Prostate gland (tissue), 2 donors: ENCODE results near the gene TRAPPC14. TPM values are rescaled to one million over a fixed set of nuclear protein-coding genes. Genes with fewer than 3 reads are reported as not detected.

Source experiments
- DNase-seq: peaks from one replicate; pipeline ENCODE4 v3.0.0-alpha.2; 2019; ENCODE audit warnings: low spot score
- H3K27ac ChIP-seq, 2 donors: fragments of 200-600 bp; sonication (generic); 2 replicates each; pipeline ENCODE4 v1.5.1; 2017 to 2019
- H3K27me3 ChIP-seq: fragments of 200-600 bp; sonication (generic); replicated peaks from 2 replicates; pipeline ENCODE4 v1.5.1; 2019; ENCODE audit not compliant: insufficient read depth
- H3K36me3 ChIP-seq, 2 donors: fragments of 200-600 bp; sonication (generic); 1 replicate in 1 of 2; 2 replicates in 1 of 2; pipeline versions ENCODE4 v1.5.1 to v1.8.1; 2017 to 2019
- H3K4me1 ChIP-seq: fragments of 200-600 bp; sonication (generic); replicated peaks from 2 replicates; pipeline ENCODE4 v1.5.1; 2019
- H3K4me3 ChIP-seq, 2 donors: fragments of 200-600 bp; sonication (generic); 2 replicates each; pipeline ENCODE4 v1.5.1; 2017 to 2019
- H3K9me3 ChIP-seq: fragments of 200-600 bp; sonication (generic); 2 replicates; pipeline ENCODE4 v1.5.1; 2017
- POLR2A ChIP-seq: fragments of 450-650 bp; IDR thresholded peaks from one replicate; pipeline ENCODE4 v1.6.1; 2016; ENCODE audit warnings: antibody characterized with exemption, mild to moderate bottlenecking
- POLR2AphosphoS5 ChIP-seq: sonication (generic); formaldehyde crosslinking; IDR thresholded peaks from one replicate; pipeline ENCODE4 v1.6.1; 2017; ENCODE audit warnings: antibody characterized with exemption
- WGBS: methylation state at CpG from one replicate; pipeline ENCODE4 v1.1.5; 2018; 5-methylcytosine and 5-hydroxymethylcytosine counted together
- intact Hi-C: fragments of 100-400 bp; cut with DNase I; formaldehyde crosslinking; loops from one replicate; pipeline ENCODE4 v1.14.2; 2022
- total RNA-seq, 2 donors: library from RNA; depleted of rRNA; stranded (reverse); fragments of >200 nt; gene quantifications; one replicate each; pipeline ENCODE4 v1.1.0, GENCODE V29; 2016
- TF ChIP-seq, protein P1 (sequence below), 4 experiments: fragments of 200-600 bp in 2 of 4; fragments of 450-650 bp in 2 of 4; sonication (generic) in 2 of 4; IDR thresholded peaks; 1 replicate in 3 of 4; 2 replicates in 1 of 4; pipeline ENCODE4 v1.5.1; 2016 to 2019; ENCODE audit warnings: antibody characterized with exemption in 4 of 4, mild to moderate bottlenecking in 2 of 4, moderate library complexity in 2 of 4

Gene TRAPPC14
- total RNA-seq, 2 donors from 2014 or later: 21.2 to 43.4 TPM

DNA sequence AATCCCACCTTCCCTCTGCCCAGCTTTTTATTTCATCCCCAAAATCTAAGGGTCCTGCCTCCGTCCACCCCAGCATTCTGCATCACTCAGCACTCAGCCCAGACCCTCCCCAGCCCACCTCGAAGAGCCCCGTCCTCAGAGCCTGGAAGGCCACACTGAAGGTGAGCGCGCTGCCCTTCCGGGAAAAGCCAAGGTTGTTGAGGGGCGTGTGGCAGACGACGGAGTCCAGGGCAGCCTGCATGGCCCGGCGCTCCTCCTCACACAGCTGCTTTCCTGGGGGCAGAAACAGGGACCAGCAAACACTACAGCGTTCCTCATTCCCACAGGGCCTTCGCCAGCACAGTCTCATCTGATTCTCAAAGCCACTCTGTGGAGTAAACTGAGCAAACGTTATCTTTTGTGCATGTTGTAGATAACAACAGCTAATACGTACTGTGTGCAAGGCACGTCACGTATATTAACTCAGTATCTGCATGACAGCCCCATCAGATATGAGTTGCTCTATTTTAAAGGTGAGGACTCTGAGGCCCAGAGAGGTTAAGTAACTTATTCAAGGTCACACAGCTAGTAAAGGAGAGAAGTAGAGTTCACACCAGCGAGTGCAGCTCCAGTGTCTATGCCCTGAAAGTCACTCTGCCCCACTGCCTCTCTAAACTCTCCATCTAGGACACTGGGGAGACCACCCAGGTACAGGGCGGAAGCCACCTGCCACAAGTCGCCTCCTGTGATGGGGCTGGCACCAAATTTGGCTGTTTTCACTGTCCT lies 2.8 kb downstream of the TRAPPC14 start:
- Histone ChIP-seq H3K4me1 (no peaks in the 10 kb centered on the region), H3K36me3 (peaks cover 0 to 4% of the 10 kb centered on the region in 2 donors), H3K4me3 (no peak overlapping the region), H3K9me3 (no peaks in the 10 kb centered on the region), H3K27ac (no peak overlapping the region), H3K27me3 (no peaks in the 10 kb centered on the region)
- 82% methylated on average over 20 of the region's 20 CpGs for WGBS
- TF ChIP-seq POLR2A: no peak
- TF ChIP-seq, protein P1, sequence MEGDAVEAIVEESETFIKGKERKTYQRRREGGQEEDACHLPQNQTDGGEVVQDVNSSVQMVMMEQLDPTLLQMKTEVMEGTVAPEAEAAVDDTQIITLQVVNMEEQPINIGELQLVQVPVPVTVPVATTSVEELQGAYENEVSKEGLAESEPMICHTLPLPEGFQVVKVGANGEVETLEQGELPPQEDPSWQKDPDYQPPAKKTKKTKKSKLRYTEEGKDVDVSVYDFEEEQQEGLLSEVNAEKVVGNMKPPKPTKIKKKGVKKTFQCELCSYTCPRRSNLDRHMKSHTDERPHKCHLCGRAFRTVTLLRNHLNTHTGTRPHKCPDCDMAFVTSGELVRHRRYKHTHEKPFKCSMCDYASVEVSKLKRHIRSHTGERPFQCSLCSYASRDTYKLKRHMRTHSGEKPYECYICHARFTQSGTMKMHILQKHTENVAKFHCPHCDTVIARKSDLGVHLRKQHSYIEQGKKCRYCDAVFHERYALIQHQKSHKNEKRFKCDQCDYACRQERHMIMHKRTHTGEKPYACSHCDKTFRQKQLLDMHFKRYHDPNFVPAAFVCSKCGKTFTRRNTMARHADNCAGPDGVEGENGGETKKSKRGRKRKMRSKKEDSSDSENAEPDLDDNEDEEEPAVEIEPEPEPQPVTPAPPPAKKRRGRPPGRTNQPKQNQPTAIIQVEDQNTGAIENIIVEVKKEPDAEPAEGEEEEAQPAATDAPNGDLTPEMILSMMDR (IDR thresholded peaks at IDR 0.05): no peak
- TF ChIP-seq POLR2AphosphoS5: no peak
- intact Hi-C loops: no loop called here
- no peak for DNase-seq

DNA sequence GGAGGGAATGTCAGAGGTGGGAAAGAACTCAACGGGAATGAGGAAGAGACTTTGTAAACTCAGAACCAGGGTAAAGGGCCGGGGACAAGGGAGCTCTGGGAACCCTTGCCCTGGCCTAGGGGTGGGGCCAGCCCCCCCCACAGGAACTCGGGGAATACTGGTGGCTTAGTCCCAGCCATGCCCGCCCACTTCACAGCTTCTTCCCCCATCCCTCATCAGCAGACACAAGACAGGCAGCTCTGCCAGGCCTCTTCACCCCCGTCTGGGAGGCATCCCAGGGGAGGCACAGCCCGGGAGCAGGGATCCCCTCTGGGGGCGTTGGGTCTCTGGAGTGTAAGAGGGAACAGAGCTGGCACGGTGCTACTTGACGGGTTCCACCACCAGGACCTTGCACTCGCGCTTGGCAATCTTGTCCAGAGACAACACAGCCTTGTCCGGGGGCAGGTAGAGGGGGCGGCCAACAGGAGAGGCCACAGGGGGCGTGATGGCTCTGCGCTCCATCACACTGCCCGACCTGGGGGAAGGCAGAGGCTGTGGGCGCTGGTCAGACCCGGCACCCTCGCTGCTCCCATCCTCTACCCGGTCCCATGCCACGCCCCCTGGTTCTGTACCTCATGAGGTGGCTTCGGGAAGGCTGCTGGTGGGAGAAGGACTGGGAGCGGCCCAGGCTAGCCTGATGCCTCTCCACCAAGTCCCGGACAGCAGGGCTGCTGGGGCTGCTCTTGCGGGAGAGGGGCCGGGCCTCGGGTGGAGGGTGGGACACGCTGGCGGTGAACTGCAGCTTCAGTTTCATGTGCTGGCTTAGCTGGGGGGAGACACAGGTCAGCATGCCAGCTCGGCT lies 3.7 kb downstream of the TRAPPC14 start:
- 71% methylated on average over 26 of the region's 30 CpGs for WGBS
- intact Hi-C loops: no loop called here
- H3K36me3 ChIP-seq: peaks cover 0 to 4% of the 10 kb centered on the region in 2 donors
- no peaks in the 10 kb centered on the region for H3K9me3 ChIP-seq
- no peak overlapping the region for H3K4me3 ChIP-seq
- peaks cover 4% of the 10 kb centered on the region for H3K4me1 ChIP-seq
- no peak for DNase-seq
- no peak overlapping the region for H3K27ac ChIP-seq
- H3K27me3 ChIP-seq: no peaks in the 10 kb centered on the region
- TF ChIP-seq POLR2A (no peak), POLR2AphosphoS5 (no peak)
- TF ChIP-seq, protein P1 (IDR thresholded peaks at IDR 0.05): no peak

DNA sequence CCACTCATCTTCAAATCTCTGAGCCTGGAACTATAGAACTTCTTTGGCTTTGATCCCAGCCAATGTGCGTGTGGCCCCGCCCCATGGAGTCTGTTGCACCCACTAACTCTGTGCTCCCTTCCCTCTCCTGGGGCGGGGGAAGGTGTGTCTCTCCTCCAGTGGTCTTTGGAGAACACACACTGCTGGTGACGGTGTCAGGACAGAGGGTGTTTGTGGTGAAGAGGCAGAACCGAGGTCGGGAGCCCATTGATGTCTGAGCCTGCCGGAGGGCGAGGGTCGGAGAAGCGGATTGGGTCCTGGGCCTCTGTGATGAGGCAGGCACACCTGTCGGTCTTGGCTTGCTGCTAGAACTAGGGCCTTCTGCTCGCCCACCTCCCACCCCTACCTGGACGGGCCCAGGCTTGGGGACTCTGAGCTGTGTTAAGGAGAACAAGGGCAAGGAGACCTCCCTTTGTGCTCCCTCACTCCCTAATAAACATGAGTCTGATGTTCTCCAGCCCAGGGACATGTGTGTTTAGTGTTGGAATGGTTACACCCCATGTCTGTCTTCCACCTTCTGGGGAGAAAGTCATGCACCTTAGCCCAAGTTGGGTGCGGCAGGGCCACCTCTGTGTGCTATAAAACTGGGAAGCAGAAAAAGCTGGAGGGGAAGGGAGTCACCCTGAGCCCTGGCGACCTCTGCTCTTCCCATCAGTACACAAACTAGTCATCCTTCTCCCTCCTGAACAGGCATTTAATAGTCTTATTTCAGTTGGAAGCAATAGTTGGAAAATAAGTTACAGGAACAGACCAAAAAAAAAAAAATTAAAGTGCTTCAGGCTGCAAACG lies 4.6 kb downstream of the TRAPPC14 start:
- DNase-seq: no peak
- intact Hi-C loops: no loop called here
- WGBS: 72% methylated on average over 16 of the region's 16 CpGs

DNA sequence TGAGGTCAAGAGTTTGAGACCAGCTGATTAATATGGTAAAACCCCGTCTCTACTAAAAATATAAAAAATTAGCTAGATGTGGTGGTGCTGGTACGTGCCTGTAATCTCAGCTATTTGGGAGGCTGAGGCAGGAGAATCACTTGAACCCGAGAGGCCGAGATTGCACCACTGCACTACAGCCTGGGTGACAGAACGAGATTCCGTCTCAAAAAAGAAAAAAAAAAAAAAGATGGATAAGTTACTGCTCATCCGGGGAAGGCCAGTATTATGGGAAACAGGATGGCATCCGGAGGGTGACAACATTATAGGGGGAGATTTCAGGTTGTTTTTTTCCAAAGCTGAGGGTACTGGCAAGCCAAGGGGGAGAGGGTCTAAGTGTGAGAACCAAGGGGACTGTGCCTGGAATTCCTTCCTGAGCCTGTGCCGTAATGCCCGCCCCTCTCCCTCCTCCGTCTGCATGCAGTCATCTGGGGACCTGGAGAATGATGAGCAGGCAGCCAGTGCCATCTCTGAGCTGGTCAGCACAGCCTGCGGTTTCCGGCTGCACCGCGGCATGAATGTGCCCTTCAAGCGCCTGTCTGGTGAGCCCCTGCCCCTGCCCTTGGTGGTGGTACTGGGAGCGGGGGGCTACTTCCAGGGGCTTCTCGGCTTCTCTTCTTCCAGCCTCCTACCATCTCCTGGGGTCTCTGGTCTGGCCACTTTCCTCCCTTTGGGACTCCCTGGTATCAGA lies 5.4 kb downstream of the TRAPPC14 start:
- TF ChIP-seq POLR2A: no peak
- TF ChIP-seq, protein P1 (IDR thresholded peaks at IDR 0.05): no peak
- no peak for TF ChIP-seq POLR2AphosphoS5
- intact Hi-C loops: no loop called here
- Histone ChIP-seq H3K36me3 (peaks cover 0 to 4% of the 10 kb centered on the region in 2 donors), H3K4me3 (no peak overlapping the region), H3K27ac (no peak overlapping the region), H3K27me3 (no peaks in the 10 kb centered on the region), H3K9me3 (no peaks in the 10 kb centered on the region), H3K4me1 (peaks cover 5% of the 10 kb centered on the region)
- no peak for DNase-seq
- WGBS: 87% methylated on average over 18 of the region's 18 CpGs

More for the DNA sequence above, 4.6 kb downstream of the TRAPPC14 start:
- TF ChIP-seq POLR2A (no peak), POLR2AphosphoS5 (no peak)
- TF ChIP-seq, protein P1 (IDR thresholded peaks at IDR 0.05): no peak
- peaks cover 5% of the 10 kb centered on the region for H3K4me1 ChIP-seq
- H3K4me3 ChIP-seq: no peak overlapping the region
- H3K36me3 ChIP-seq: peaks cover 0 to 4% of the 10 kb centered on the region in 2 donors
- no peak overlapping the region for H3K27ac ChIP-seq
- H3K27me3 ChIP-seq: no peaks in the 10 kb centered on the region
- no peaks in the 10 kb centered on the region for H3K9me3 ChIP-seq
